ENCODE measurements around the gene ERAP2. TPM values are rescaled to one million over a fixed set of nuclear protein-coding genes. Genes with fewer than 3 reads are reported as not detected.

Gene ERAP2
- total and polyA plus RNA-seq, 11 donors: 0.99 to 30.5 (median 7.0) TPM

- peaks cover 0 to 42% (median 11%) of the 10 kb centered on the region in 9 donors for H3K36me3 ChIP-seq
- H3K27me3 ChIP-seq: no peaks in the 10 kb centered on the region
- peak overlapping the region in 9 of 12 donors; percentile 27 to 65 (median 56) for H3K27ac ChIP-seq
- no peak for DNase-seq
- intact Hi-C loops (cut with DNase I): no loop called here
- H3K4me1 ChIP-seq: peaks cover 0 to 11% (median 4%) of the 10 kb centered on the region in 12 donors
- ATAC-seq: peak in 3 of 4 donors; percentile 29 to 56 (median 55)
- H3K4me3 ChIP-seq: no peak overlapping the region
- H3K9me3 ChIP-seq: no peaks in the 10 kb centered on the region
- TF ChIP-seq CTCF (IDR thresholded peaks at IDR 0.05) (no peak), POLR2A (IDR thresholded peaks at IDR 0.05) (no peak)
- WGBS, 4 donors: 63 to 66% (median 65%) methylated on average over 3 of the region's 3 CpGs
These were observed 44.5 kb downstream of the ERAP2 start for GRCh38 chr5:96920744-96921355.

- Histone ChIP-seq H3K27ac (peak overlapping the region in 6 of 12 donors; percentile 0 to 61 (median 28)), H3K4me1 (peaks cover 0 to 11% (median 4%) of the 10 kb centered on the region in 12 donors), H3K27me3 (no peaks in the 10 kb centered on the region), H3K9me3 (no peaks in the 10 kb centered on the region), H3K4me3 (no peak overlapping the region), H3K36me3 (peaks cover 0 to 23% (median 3%) of the 10 kb centered on the region in 9 donors)
- TF ChIP-seq CTCF (IDR thresholded peaks at IDR 0.05) (no peak), POLR2A (IDR thresholded peaks at IDR 0.05) (no peak)
- intact Hi-C loops (cut with DNase I): no loop called here
- no peak for DNase-seq
- no peak for ATAC-seq
- 82 to 89% (median 85%) methylated on average over 12 of the region's 12 CpGs for WGBS, 4 donors
These were observed 46.4 kb downstream of the ERAP2 start for GRCh38 chr5:96922499-96923244.

- 36 to 54% (median 44%) methylated on average over 3 of the region's 3 CpGs for WGBS, 4 donors
- ATAC-seq: peak in 3 of 4 donors; percentile 47 to 66 (median 48)
These were observed 47.7 kb downstream of the ERAP2 start for GRCh38 chr5:96924016-96924443.

More at GRCh38 chr5:96924016-96924443, 47.7 kb downstream of the ERAP2 start:
- no peak for DNase-seq
- Histone ChIP-seq H3K4me3 (no peak overlapping the region), H3K4me1 (peaks cover 0 to 16% (median 4%) of the 10 kb centered on the region in 12 donors), H3K27ac (peak overlapping the region in 7 of 12 donors; percentile 3 to 35 (median 14)), H3K36me3 (peaks cover 0 to 11% (median 0%) of the 10 kb centered on the region in 9 donors), H3K27me3 (no peaks in the 10 kb centered on the region), H3K9me3 (no peaks in the 10 kb centered on the region)
- intact Hi-C loops (cut with DNase I): no loop called here
- no peak for TF ChIP-seq CTCF (IDR thresholded peaks at IDR 0.05)
- no peak for TF ChIP-seq POLR2A (IDR thresholded peaks at IDR 0.05)

All from heart left ventricle (tissue), 16 donors.